Measurements from ENCODE around the gene CHMP4B. TPM values are rescaled to one million over a fixed set of nuclear protein-coding genes. Genes with fewer than 3 reads are reported as not detected.

CHMP4B gene
- 100 to 1,000 TPM in 2 of 4 donors, 10 to 100 TPM in 2; 77.2 to 147 (median 107) TPM for total RNA-seq

GRCh38 chr20:33810885-33811775, at the start of gene CHMP4B:
CHMP4B (plus strand) TSS chr20:33811348; CDS start chr20:33811469, 121 bp downstream.
- peaks cover 0 to 7% (median 0%) of the 10 kb centered on the region in 3 donors for H3K36me3 ChIP-seq
- intact Hi-C loops (cut with DNase I), result no loop called here
- 0 to 3% methylated on average over 19 to 36 of the region's 71 CpGs for WGBS, 2 donors
- no peaks in the 10 kb centered on the region for H3K9me3 ChIP-seq
- peak within 1 kb of the TSS; percentile 73 to 92 (median 88) for H3K4me3 ChIP-seq
- peak within 1 kb of the TSS; percentile 90 to 99 (median 96) for H3K27ac ChIP-seq
- no peaks in the 10 kb centered on the region for H3K27me3 ChIP-seq
- TF ChIP-seq CTCF (IDR thresholded peaks at IDR 0.05) (peak in 1 of 6 experiments; percentile 28), POLR2A (IDR thresholded peaks at IDR 0.05) (peak in 3 of 4 donors; percentile 92 to 97 (median 97))
- peaks cover 20 to 50% (median 23%) of the 10 kb centered on the region in 3 donors for H3K4me1 ChIP-seq
- DNase-seq, result peak; percentile 98

DNA sequence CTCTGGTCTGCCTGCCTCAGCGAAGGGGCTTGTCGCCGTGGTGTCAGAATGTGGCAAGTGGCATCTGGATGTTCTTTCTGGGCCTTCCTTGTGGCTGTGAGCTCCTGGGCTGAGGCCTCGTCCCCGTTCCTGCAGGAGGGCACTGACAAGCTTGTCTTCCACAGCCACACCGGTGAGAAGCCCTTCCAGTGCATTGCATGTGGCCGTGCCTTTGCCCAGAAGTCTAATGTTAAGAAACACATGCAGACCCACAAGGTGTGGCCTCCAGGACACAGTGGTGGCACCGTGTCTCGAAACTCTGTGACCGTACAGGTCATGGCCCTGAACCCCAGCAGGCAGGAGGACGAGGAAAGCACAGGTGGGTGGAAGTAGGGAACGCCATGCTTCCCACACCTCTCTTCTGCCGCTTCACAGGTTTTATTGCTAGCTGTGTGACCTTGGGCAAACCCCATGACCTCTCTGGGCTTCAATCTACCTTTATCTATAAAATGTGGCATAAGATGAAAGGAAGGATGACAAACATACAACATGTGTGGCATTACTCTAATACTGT, 49.4 kb upstream of the CHMP4B start:
- intact Hi-C loops (cut with DNase I), result no loop called here
- Histone ChIP-seq H3K4me1 (no peaks in the 10 kb centered on the region), H3K27me3 (no peaks in the 10 kb centered on the region), H3K9me3 (peaks cover 5 to 9% (median 8%) of the 10 kb centered on the region in 3 donors), H3K27ac (no peak overlapping the region), H3K36me3 (peaks cover 0 to 57% (median 13%) of the 10 kb centered on the region in 3 donors), H3K4me3 (no peak overlapping the region)
- WGBS, 2 donors, result 96 to 98% methylated on average over 10 to 12 of the region's 13 CpGs
- DNase-seq, result no peak
- TF ChIP-seq POLR2A (IDR thresholded peaks at IDR 0.05) (no peak), CTCF (IDR thresholded peaks at IDR 0.05) (no peak)

DNA sequence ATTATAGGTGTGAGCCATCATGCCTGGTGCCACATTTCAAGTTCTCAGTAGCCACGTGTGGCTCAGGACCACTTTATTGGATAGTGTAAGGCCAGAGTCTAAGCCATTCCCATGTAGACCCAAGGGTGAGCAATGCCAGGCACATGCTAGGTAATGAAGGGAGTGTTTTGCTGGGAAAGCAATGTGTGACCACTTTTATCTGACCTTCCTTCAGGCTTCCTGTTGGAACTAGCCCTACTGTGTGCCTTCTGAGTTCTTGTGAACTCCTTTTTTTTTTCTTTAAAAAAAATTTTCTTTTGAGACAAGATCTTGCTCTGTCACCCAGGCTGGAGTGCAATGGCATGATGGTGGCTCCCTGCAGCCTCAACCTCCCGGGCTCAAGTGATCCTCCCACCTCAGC, 46.0 kb upstream of the CHMP4B start:
- H3K27me3 ChIP-seq, result no peaks in the 10 kb centered on the region
- no peaks in the 10 kb centered on the region for H3K4me1 ChIP-seq
- H3K4me3 ChIP-seq, result no peak overlapping the region
- 75 to 100% methylated on average over 1 to 2 of the region's 2 CpGs for WGBS, 2 donors
- peaks cover 0 to 60% (median 6%) of the 10 kb centered on the region in 3 donors for H3K36me3 ChIP-seq
- DNase-seq, result no peak
- TF ChIP-seq POLR2A (IDR thresholded peaks at IDR 0.05) (no peak), CTCF (IDR thresholded peaks at IDR 0.05) (no peak)
- intact Hi-C loops (cut with DNase I), result no loop called here
- H3K27ac ChIP-seq, result no peak overlapping the region
- no peaks in the 10 kb centered on the region for H3K9me3 ChIP-seq

DNA sequence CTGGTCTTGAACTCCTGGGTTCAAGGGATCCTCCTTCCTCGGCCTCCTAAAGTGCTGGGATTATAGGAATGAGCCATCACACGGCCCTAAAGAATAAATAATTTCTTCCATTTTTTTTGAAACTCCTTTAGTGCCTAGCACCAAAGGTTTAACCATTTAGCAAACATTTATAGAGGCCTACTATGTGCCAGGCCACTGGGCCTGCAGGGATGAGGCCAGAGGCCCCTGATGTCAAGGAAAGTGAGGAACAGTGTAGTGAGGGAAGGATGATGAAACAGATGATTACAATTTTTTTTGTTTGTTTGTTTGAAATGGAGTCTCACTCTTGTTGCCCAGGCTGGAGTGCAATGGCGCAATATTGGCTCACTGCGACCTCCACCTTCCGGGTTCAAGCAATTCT, 45.6 kb upstream of the CHMP4B start:
- WGBS, 2 donors, result 84 to 95% methylated on average over 5 of the region's 5 CpGs
- H3K9me3 ChIP-seq, result no peaks in the 10 kb centered on the region
- no peak for TF ChIP-seq CTCF (IDR thresholded peaks at IDR 0.05)
- TF ChIP-seq POLR2A (IDR thresholded peaks at IDR 0.05), result no peak
- no peaks in the 10 kb centered on the region for H3K27me3 ChIP-seq
- no peaks in the 10 kb centered on the region for H3K4me1 ChIP-seq
- H3K4me3 ChIP-seq, result no peak overlapping the region
- intact Hi-C loops (cut with DNase I), result no loop called here
- H3K27ac ChIP-seq, result no peak overlapping the region
- peaks cover 0 to 65% (median 6%) of the 10 kb centered on the region in 3 donors for H3K36me3 ChIP-seq
- no peak for DNase-seq

- TF ChIP-seq POLR2A (IDR thresholded peaks at IDR 0.05), result no peak
- TF ChIP-seq CTCF (IDR thresholded peaks at IDR 0.05), result no peak
These were observed 44.5 kb upstream of the CHMP4B start for GRCh38 chr20:33766686-33767085.

More at GRCh38 chr20:33766686-33767085, 44.5 kb upstream of the CHMP4B start:
- no peak overlapping the region for H3K27ac ChIP-seq
- no peaks in the 10 kb centered on the region for H3K4me1 ChIP-seq
- DNase-seq, result no peak
- intact Hi-C loops (cut with DNase I), result no loop called here
- H3K4me3 ChIP-seq, result no peak overlapping the region
- 92 to 96% methylated on average over 4 to 8 of the region's 9 CpGs for WGBS, 2 donors
- no peaks in the 10 kb centered on the region for H3K27me3 ChIP-seq
- no peaks in the 10 kb centered on the region for H3K9me3 ChIP-seq
- peaks cover 0 to 69% (median 6%) of the 10 kb centered on the region in 3 donors for H3K36me3 ChIP-seq
